RWPE2 (cell line): ENCODE results near the gene MAP3K13.
A peak's percentile ranks its signal among the peaks of the same experiment; 100 is the strongest.

ENCODE experiments used
- ATAC-seq: fragments of 200-7000 bp; cut with Tn5 transposase; 3 replicates; pipeline ENCODE4 v1.9.1; 2021; ENCODE audit warnings: low read depth
- DNase-seq: peaks from one replicate; pipeline ENCODE4 v3.0.0-alpha.2; 2020; ENCODE audit warnings: low spot score
- H3K27ac ChIP-seq: fragments of 450-650 bp; 2 replicates; pipeline ENCODE4 v1.5.1; 2017; ENCODE audit warnings: mild to moderate bottlenecking; ENCODE audit not compliant: poor library complexity, severe bottlenecking
- H3K27me3 ChIP-seq: fragments of 250-450 bp; sonication (Bioruptor Pico); 2 replicates; pipeline ENCODE4 v1.5.1; 2021; ENCODE audit warnings: mild to moderate bottlenecking, moderate library complexity; ENCODE audit not compliant: insufficient read depth, poor library complexity, severe bottlenecking
- H3K36me3 ChIP-seq: fragments of 250-450 bp; sonication (Bioruptor Pico); 2 replicates; pipeline ENCODE4 v1.5.1; 2020; ENCODE audit warnings: low read depth, mild to moderate bottlenecking, moderate library complexity
- H3K4me1 ChIP-seq: fragments of 250-450 bp; sonication (Bioruptor Pico); 2 replicates; pipeline ENCODE4 v1.5.1; 2021; ENCODE audit warnings: mild to moderate bottlenecking, moderate library complexity; ENCODE audit not compliant: insufficient read depth, poor library complexity, severe bottlenecking
- H3K4me3 ChIP-seq: fragments of 250-450 bp; sonication (Bioruptor Pico); 2 replicates; pipeline ENCODE4 v1.5.1; 2021; ENCODE audit warnings: mild to moderate bottlenecking, moderate library complexity; ENCODE audit not compliant: severe bottlenecking
- H3K9me3 ChIP-seq: fragments of 250-450 bp; sonication (Bioruptor Pico); 2 replicates; pipeline ENCODE4 v1.5.1; 2021; ENCODE audit warnings: mild to moderate bottlenecking, moderate library complexity; ENCODE audit not compliant: severe bottlenecking
- CTCF ChIP-seq: fragments of 450-650 bp; IDR thresholded peaks from one replicate; pipeline ENCODE4 v1.5.1; 2017; ENCODE audit warnings: mild to moderate bottlenecking, moderate library complexity; ENCODE audit not compliant: poor library complexity, severe bottlenecking

Gene MAP3K13

GRCh38 chr3:185532901-185533300 is 170.0 kb downstream of the MAP3K13 start:
- TF ChIP-seq CTCF = no peak
- no peaks in the 10 kb centered on the region for H3K27me3 ChIP-seq
- no peak for ATAC-seq
- H3K9me3 ChIP-seq = no peaks in the 10 kb centered on the region
- H3K27ac ChIP-seq = no peak overlapping the region
- H3K36me3 ChIP-seq = no peaks in the 10 kb centered on the region
- no peak overlapping the region for H3K4me3 ChIP-seq
- DNase-seq = no peak
- H3K4me1 ChIP-seq = peaks cover 11% of the 10 kb centered on the region

GRCh38 chr3:185534511-185534910 is 171.6 kb downstream of the MAP3K13 start:
- TF ChIP-seq CTCF = no peak
- no peak overlapping the region for H3K27ac ChIP-seq
- DNase-seq (no peak), ATAC-seq (no peak)
- no peak overlapping the region for H3K4me3 ChIP-seq
- H3K36me3 ChIP-seq = no peaks in the 10 kb centered on the region
- H3K4me1 ChIP-seq = peaks cover 11% of the 10 kb centered on the region
- H3K9me3 ChIP-seq = no peaks in the 10 kb centered on the region
- no peaks in the 10 kb centered on the region for H3K27me3 ChIP-seq

DNA sequence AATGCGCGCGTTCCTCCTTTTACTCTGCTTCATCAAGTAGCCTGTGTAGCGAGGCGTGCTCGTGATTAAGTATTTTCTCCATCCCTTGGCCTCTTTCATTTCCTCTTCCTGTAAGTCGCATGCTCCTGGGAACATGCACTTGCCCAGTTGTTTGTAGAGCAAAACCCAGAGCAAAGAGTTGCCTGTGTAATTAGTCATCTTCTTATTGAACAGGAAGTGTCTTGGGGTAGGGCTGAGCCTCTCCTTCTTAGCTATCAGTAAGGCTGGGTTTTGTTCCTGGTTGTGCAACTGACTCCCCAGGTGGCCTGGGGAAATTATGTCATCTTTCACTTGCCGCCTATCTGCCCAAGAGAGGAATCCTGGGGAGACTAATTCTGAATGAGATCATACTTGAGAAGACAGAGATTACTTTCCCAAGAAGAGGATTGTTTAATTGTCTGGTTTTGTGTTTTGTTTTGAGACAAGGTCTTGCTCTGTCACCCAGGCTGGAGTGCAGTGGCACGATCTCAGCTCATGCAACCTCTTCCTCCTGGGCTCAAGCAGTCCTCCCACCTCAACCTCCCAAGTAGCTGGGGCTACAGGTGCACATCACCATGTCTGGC is 174.5 kb downstream of the MAP3K13 start:
- no peak for TF ChIP-seq CTCF
- H3K27ac ChIP-seq = peak overlapping the region; percentile 81
- H3K4me3 ChIP-seq = no peak overlapping the region
- H3K9me3 ChIP-seq = no peaks in the 10 kb centered on the region
- H3K4me1 ChIP-seq = peaks cover 11% of the 10 kb centered on the region
- no peaks in the 10 kb centered on the region for H3K27me3 ChIP-seq
- ATAC-seq = peak; percentile 99
- no peaks in the 10 kb centered on the region for H3K36me3 ChIP-seq
- DNase-seq = peak; percentile 81
